OCI-LY3 (cell line): ENCODE data around the gene GCSAM.

Experiments
- EZH2phosphoT487 ChIP-seq: fragments of 200-600 bp; shearing (Covaris generic); IDR thresholded peaks from 2 replicates; pipeline ENCODE4 v1.6.1; 2018; ENCODE audit warnings: antibody characterized with exemption, mixed run types, low read depth
- TF ChIP-seq, protein P1 (sequence below): fragments of 200-600, 300-600 bp; sonication (generic); IDR thresholded peaks from 2 replicates; pipeline ENCODE4 v1.5.1; 2014; ENCODE audit warnings: antibody characterized with exemption, low read length, low read depth

DNA sequence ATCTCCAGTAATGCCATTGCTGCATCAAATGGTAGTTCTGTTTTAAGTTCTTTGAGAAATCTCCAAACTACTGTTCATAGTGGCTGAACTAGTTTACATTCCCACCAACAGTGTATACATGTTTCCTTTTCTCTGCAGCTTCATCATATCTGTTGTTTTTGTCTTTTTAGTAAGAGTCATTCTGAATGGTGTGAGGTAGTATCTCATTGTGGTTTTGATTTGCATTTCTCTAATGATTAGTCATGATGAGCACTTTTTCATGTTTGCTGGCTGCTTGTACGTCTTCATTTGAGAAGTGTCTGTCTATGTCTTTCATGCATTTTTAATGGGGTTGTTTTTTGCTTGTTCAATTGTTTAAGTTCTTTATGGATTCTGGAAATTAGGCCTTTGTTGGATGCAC is 10.2 kb upstream of the GCSAM start:
- TF ChIP-seq, protein P1, sequence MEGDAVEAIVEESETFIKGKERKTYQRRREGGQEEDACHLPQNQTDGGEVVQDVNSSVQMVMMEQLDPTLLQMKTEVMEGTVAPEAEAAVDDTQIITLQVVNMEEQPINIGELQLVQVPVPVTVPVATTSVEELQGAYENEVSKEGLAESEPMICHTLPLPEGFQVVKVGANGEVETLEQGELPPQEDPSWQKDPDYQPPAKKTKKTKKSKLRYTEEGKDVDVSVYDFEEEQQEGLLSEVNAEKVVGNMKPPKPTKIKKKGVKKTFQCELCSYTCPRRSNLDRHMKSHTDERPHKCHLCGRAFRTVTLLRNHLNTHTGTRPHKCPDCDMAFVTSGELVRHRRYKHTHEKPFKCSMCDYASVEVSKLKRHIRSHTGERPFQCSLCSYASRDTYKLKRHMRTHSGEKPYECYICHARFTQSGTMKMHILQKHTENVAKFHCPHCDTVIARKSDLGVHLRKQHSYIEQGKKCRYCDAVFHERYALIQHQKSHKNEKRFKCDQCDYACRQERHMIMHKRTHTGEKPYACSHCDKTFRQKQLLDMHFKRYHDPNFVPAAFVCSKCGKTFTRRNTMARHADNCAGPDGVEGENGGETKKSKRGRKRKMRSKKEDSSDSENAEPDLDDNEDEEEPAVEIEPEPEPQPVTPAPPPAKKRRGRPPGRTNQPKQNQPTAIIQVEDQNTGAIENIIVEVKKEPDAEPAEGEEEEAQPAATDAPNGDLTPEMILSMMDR: no peak
- TF ChIP-seq EZH2phosphoT487: no peak
